Kidney (tissue), 14 donors: Measurements from ENCODE around the gene CLPX. TPM values are rescaled to one million over a fixed set of nuclear protein-coding genes. Genes with fewer than 3 reads are reported as not detected.

Source experiments
- DNase-seq, 5 donors: peaks; one replicate each; pipeline ENCODE4 v3.0.0-alpha.2; 2013 to 2020
- FAIRE-seq: peaks from 2 replicates; lab custom pipeline; 2012; peaks lifted over from hg19 to GRCh38; lab: Jason Lieb, UNC
- H3K27ac ChIP-seq, 2 donors: one replicate each; pipeline ENCODE4 v1.7.0; 2013; ENCODE audit warnings: low read depth in 2 of 2, low read length in 2 of 2, inconsistent platforms in 1 of 2
- H3K27me3 ChIP-seq: one replicate; pipeline ENCODE4 v1.7.1; 2013; ENCODE audit warnings: low read length, inconsistent platforms; ENCODE audit not compliant: control insufficient read depth, insufficient read depth
- H3K36me3 ChIP-seq, 3 donors: one replicate each; pipeline versions ENCODE4 v1.7.0 to v1.7.1; 2013; ENCODE audit warnings: low read length in 3 of 3, control low read depth in 1 of 3, inconsistent platforms in 1 of 3; ENCODE audit not compliant: insufficient read depth in 3 of 3, control insufficient read depth in 2 of 3
- H3K4me1 ChIP-seq, 3 donors: one replicate each; pipeline versions ENCODE4 v1.7.0 to v1.7.1; 2013; ENCODE audit warnings: low read length in 3 of 3, inconsistent platforms in 1 of 3, low read depth in 1 of 3; ENCODE audit not compliant: control insufficient read depth in 2 of 3, insufficient read depth in 2 of 3
- H3K4me3 ChIP-seq, 3 donors: one replicate each; pipeline versions ENCODE4 v1.7.0 to v1.8.1; 2013; ENCODE audit warnings: low read length in 3 of 3, control low read depth in 1 of 3, inconsistent platforms in 1 of 3
- H3K9ac ChIP-seq, 3 donors: one replicate each; pipeline versions ENCODE4 v1.7.0 to v1.7.1; 2013; ENCODE audit warnings: low read length in 3 of 3, control low read depth in 1 of 3, inconsistent platforms in 1 of 3
- H3K9me3 ChIP-seq, 3 donors: one replicate each; pipeline versions ENCODE4 v1.7.0 to v1.7.1; 2013; ENCODE audit warnings: low read length in 3 of 3, control low read depth in 1 of 3, inconsistent platforms in 1 of 3; ENCODE audit not compliant: control insufficient read depth in 2 of 3, insufficient read depth in 1 of 3
- intact Hi-C: fragments of 100-400 bp; cut with DNase I; formaldehyde crosslinking; loops from one replicate; pipeline ENCODE4 v1.11.1; 2022
- polyA plus RNA-seq: library from polyadenylated mRNA; stranded (reverse); fragments of 350-450 nt; fragmentation: Illumina TruSeq; extraction: RNeasy Lipid Tissue Mini Kit (QIAGEN cat#74804); gene quantifications from one replicate; pipeline ENCODE4 v1.2.3, GENCODE V29; 2014; ENCODE audit warnings: low read depth, low replicate concordance; ENCODE audit not compliant: insufficient read depth
- total RNA-seq: library from RNA; stranded (reverse); fragmentation: NEBNext Ultra II Directional; extraction: Animal tissue kit (Norgen Biotek cat#: 25700); gene quantifications from one replicate; pipeline ENCODE4 v1.2.1, GENCODE V29; 2021
- TF ChIP-seq, protein P1 (sequence below): IDR thresholded peaks from 3 replicates; pipeline ENCODE4 v1.5.1; 2012; ENCODE audit warnings: mild to moderate bottlenecking, moderate library complexity, borderline replicate concordance; ENCODE audit not compliant: insufficient read depth; ENCODE audit errors: extremely low read depth
- donor health status: control.
- donor health status: control.
- donor health status: control.
- donor health status: control.
- donor health status: control.
- donor health status: DM: yes; HTN: yes; CAD: no.
- donor health status: Normal renal cell carcinoma (clear cell type).

Gene CLPX
- total and polyA plus RNA-seq, 2 donors from 2014 or later: 18.4 to 48.2 TPM

DNA sequence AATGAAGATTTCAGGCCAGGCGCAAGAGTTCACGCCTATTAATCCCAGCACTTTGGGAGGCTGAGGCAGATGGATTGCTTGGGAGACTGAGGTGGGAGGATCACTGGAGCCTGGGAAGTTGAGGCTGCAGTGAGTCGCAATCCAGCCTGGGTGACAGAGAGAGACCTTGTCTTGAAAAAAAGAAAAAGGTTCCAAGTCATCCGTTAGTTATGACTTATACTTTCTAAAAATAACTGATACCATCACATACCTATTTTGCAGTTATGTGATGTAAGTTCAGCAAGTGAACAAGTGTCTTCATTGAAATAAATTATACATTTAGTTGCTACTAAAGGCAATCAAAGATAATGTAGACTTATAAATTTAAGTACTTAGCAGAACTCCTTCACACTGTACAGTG is 22.1 kb downstream of the CLPX start:
- Histone ChIP-seq H3K4me3 (no peak overlapping the region), H3K36me3 (peaks cover 5 to 22% (median 7%) of the 10 kb centered on the region in 3 donors), H3K4me1 (peaks cover 0 to 9% (median 0%) of the 10 kb centered on the region in 3 donors), H3K9ac (no peak overlapping the region), H3K9me3 (no peaks in the 10 kb centered on the region), H3K27me3 (no peaks in the 10 kb centered on the region), H3K27ac (no peak overlapping the region)
- DNase-seq: no peak
- TF ChIP-seq, protein P1, sequence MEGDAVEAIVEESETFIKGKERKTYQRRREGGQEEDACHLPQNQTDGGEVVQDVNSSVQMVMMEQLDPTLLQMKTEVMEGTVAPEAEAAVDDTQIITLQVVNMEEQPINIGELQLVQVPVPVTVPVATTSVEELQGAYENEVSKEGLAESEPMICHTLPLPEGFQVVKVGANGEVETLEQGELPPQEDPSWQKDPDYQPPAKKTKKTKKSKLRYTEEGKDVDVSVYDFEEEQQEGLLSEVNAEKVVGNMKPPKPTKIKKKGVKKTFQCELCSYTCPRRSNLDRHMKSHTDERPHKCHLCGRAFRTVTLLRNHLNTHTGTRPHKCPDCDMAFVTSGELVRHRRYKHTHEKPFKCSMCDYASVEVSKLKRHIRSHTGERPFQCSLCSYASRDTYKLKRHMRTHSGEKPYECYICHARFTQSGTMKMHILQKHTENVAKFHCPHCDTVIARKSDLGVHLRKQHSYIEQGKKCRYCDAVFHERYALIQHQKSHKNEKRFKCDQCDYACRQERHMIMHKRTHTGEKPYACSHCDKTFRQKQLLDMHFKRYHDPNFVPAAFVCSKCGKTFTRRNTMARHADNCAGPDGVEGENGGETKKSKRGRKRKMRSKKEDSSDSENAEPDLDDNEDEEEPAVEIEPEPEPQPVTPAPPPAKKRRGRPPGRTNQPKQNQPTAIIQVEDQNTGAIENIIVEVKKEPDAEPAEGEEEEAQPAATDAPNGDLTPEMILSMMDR: no peak
- intact Hi-C loops: no loop called here
- no peak for FAIRE-seq

DNA sequence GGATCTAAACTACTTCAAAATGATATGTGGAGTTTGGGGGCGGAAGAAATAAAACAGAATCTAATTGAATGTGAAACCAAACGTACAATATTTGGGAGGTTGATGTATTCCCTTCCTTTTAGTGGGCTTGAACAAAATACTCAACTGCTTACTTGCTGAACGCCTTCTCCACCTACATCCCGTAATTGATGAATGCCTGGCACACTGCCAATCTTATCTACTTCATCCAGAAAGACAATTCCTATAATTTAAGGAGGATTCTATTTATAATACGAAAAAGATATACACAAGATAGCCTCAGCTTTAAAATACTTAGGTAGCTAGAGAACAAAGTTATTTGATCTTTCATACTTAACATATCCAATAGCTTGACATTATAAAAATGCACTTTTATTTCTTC is 28.4 kb downstream of the CLPX start:
- H3K4me1 ChIP-seq: peaks cover 0 to 9% (median 0%) of the 10 kb centered on the region in 3 donors
- no peak overlapping the region for H3K4me3 ChIP-seq
- no peak overlapping the region for H3K9ac ChIP-seq
- DNase-seq (no peak), FAIRE-seq (no peak)
- no peak overlapping the region for H3K27ac ChIP-seq
- no peaks in the 10 kb centered on the region for H3K9me3 ChIP-seq
- TF ChIP-seq, protein P1: no peak
- H3K36me3 ChIP-seq: peaks cover 8 to 49% (median 23%) of the 10 kb centered on the region in 3 donors
- intact Hi-C loops: no loop called here
- H3K27me3 ChIP-seq: no peaks in the 10 kb centered on the region

DNA sequence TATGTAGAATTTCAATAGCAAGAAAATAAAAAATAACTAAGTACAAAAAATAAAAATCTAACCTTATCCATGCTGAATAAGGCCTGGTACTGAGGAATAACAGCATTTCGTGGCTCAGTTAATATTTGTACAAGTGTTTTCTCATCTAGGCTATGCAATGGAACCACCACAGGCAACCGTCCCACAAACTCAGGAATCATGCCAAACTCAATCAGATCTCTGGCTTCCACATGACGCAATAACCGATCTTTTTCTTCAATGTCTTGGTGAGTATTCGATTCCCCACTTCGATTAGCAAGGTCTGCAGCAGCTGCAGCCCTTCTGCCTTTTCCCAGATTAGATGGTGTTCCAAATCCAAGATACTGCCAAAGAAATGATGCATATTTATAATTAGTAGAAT is 30.4 kb downstream of the CLPX start:
- Histone ChIP-seq H3K4me1 (no peaks in the 10 kb centered on the region), H3K36me3 (peaks cover 10 to 49% (median 26%) of the 10 kb centered on the region in 3 donors), H3K9ac (no peak overlapping the region), H3K9me3 (no peaks in the 10 kb centered on the region), H3K27me3 (no peaks in the 10 kb centered on the region), H3K27ac (no peak overlapping the region), H3K4me3 (no peak overlapping the region)
- FAIRE-seq (no peak), DNase-seq (no peak)
- intact Hi-C loops: no loop called here
- TF ChIP-seq, protein P1: no peak

DNA sequence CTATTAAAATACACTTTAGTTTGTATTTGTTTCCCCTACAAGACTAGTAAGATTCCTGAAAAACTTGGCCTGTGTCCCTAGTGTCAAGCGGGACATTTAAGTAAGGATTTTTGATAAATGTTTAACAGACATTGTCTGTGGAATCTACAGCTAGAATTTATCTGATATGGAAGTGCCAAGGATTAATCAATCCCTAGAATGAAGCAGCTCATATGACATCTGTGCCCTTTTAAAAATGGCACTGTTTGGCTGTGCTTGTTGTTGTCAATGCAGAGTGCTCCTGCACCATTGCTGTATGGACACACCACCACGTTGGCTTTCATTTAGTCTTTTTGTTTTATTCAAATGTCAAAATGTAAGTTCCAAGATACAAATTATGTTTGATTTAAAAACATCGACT is 37.2 kb downstream of the CLPX start:
- TF ChIP-seq, protein P1: no peak
- no peak for FAIRE-seq
- intact Hi-C loops: no loop called here
- no peak overlapping the region for H3K27ac ChIP-seq
- DNase-seq: no peak
- no peaks in the 10 kb centered on the region for H3K9me3 ChIP-seq
- no peaks in the 10 kb centered on the region for H3K27me3 ChIP-seq
- H3K4me3 ChIP-seq: no peak overlapping the region
- peaks cover 3 to 15% (median 4%) of the 10 kb centered on the region in 3 donors for H3K36me3 ChIP-seq
- H3K9ac ChIP-seq: no peak overlapping the region
- no peaks in the 10 kb centered on the region for H3K4me1 ChIP-seq
